Keratinocyte (primary cell): ENCODE data around the gene SLC7A6. TPM values are rescaled to one million over a fixed set of nuclear protein-coding genes. Genes with fewer than 3 reads are reported as not detected.

ENCODE experiments used
- DNase-seq: peaks from one replicate; pipeline ENCODE4 v3.0.0-alpha.2; 2011; ENCODE audit warnings: low read depth, missing footprints, low spot score
- FAIRE-seq: peaks from 2 replicates; lab custom pipeline; 2011; peaks lifted over from hg19 to GRCh38; lab: Jason Lieb, UNC
- H2AFZ ChIP-seq: 2 replicates; pipeline ENCODE4 v1.6.0; 2012; ENCODE audit warnings: low read length, control low read depth, inconsistent platforms; ENCODE audit not compliant: control insufficient read depth
- H3K27ac ChIP-seq: 2 replicates; pipeline ENCODE4 v1.5.1; 2011; ENCODE audit warnings: low read length; ENCODE audit not compliant: control insufficient read depth, insufficient read depth
- H3K27me3 ChIP-seq: 3 replicates; pipeline ENCODE4 v1.6.0; 2011; ENCODE audit warnings: low read length; ENCODE audit not compliant: control insufficient read depth, insufficient read depth; ENCODE audit errors: extremely low read depth
- H3K36me3 ChIP-seq, 2 experiments: 2 replicates in 1 of 2; 3 replicates in 1 of 2; pipeline ENCODE4 v1.5.1; 2011; ENCODE audit warnings: low read length in 2 of 2, mild to moderate bottlenecking in 1 of 2; ENCODE audit not compliant: control insufficient read depth in 2 of 2, insufficient read depth in 2 of 2; ENCODE audit errors: extremely low read depth in 1 of 2
- H3K4me1 ChIP-seq: 3 replicates; pipeline ENCODE4 v1.5.1; 2011; ENCODE audit warnings: low read length; ENCODE audit not compliant: control insufficient read depth, insufficient read depth; ENCODE audit errors: extremely low read depth
- H3K4me2 ChIP-seq: 3 replicates; pipeline ENCODE4 v1.6.0; 2011; ENCODE audit warnings: low read depth, low read length; ENCODE audit not compliant: control insufficient read depth, insufficient read depth; ENCODE audit errors: extremely low read depth
- H3K4me3 ChIP-seq, 3 experiments: fragments of 200-600 bp in 1 of 3; sonication (generic) in 1 of 3; 2 replicates in 2 of 3; 3 replicates in 1 of 3; pipeline ENCODE4 v1.5.1; 2011 to 2016; ENCODE audit warnings: low read length in 3 of 3, mild to moderate bottlenecking in 3 of 3, control low read depth in 2 of 3, inconsistent platforms in 1 of 3, low read depth in 1 of 3, mixed read lengths in 1 of 3, mixed run types in 1 of 3, moderate library complexity in 1 of 3; ENCODE audit not compliant: control insufficient read depth in 2 of 3, insufficient read depth in 2 of 3; ENCODE audit errors: extremely low read depth in 1 of 3
- H3K79me2 ChIP-seq: 2 replicates; pipeline ENCODE4 v1.6.0; 2012; ENCODE audit warnings: low read length; ENCODE audit not compliant: control insufficient read depth, insufficient read depth
- H3K9ac ChIP-seq: 3 replicates; pipeline ENCODE4 v1.6.0; 2011; ENCODE audit warnings: low read length; ENCODE audit not compliant: control insufficient read depth, insufficient read depth; ENCODE audit errors: extremely low read depth
- H3K9me1 ChIP-seq: 3 replicates; pipeline ENCODE4 v1.6.0; 2011; ENCODE audit warnings: low read length; ENCODE audit not compliant: control insufficient read depth, insufficient read depth; ENCODE audit errors: extremely low read depth
- H3K9me3 ChIP-seq: 2 replicates; pipeline ENCODE4 v1.5.1; 2012; ENCODE audit warnings: low read depth, low read length; ENCODE audit not compliant: control insufficient read depth
- H4K20me1 ChIP-seq: 3 replicates; pipeline ENCODE4 v1.6.0; 2011; ENCODE audit warnings: low read length; ENCODE audit not compliant: control insufficient read depth, insufficient read depth; ENCODE audit errors: extremely low read depth
- CTCF ChIP-seq, 3 experiments: IDR thresholded peaks in 1 of 3; conservative IDR thresholded peaks in 1 of 3; optimal IDR thresholded peaks in 1 of 3; 2 replicates in 2 of 3; 3 replicates in 1 of 3; pipeline versions ENCODE3 to v1.5.1; 2011; ENCODE audit warnings: low read length in 3 of 3, mild to moderate bottlenecking in 3 of 3, moderate library complexity in 2 of 3, control low read depth in 1 of 3, inconsistent platforms in 1 of 3; ENCODE audit not compliant: insufficient read depth in 2 of 3; ENCODE audit errors: extremely low read depth in 1 of 3
- EZH2 ChIP-seq: IDR thresholded peaks from one replicate; pipeline ENCODE4 v1.6.1; 2012; ENCODE audit warnings: inconsistent platforms, mild to moderate bottlenecking, low read length, moderate library complexity
- dilution Hi-C: fragments of 300-500 bp; cut with MboI; formaldehyde crosslinking; loops from one replicate; pipeline ENCODE4 v1.7.0; 2020; ENCODE audit warnings: low sequenced_read_pairs; ENCODE audit not compliant: extremely low pct_ligation_motif_present
- polyA plus RNA-seq, 5 experiments: library from polyadenylated mRNA; depleted of rRNA in 3 of 5; stranded (reverse) in 3 of 5; stranded (forward) in 1 of 5; unstranded in 1 of 5; fragments of >200 nt; gene quantifications; 1 replicate in 1 of 5; 2 replicates in 3 of 5; 3 replicates in 1 of 5; pipeline versions ENCODE4 v1.2.1 to v1.2.3, GENCODE V29; 2011 to 2012; ENCODE audit warnings: missing spikeins in 2 of 5, low read depth in 1 of 5, low replicate concordance in 1 of 5
- small RNA-seq, 3 experiments: library from RNA; depleted of rRNA; stranded (forward); fragments of <200 nt; gene quantifications; one replicate each; pipeline ENCODE3, GENCODE V24; 2012; ENCODE audit warnings: low read depth in 3 of 3, low replicate concordance in 1 of 3; ENCODE audit not compliant: insufficient read length in 3 of 3

The SLC7A6 gene
- polyA plus RNA-seq, 1 donor (not counting 4 experiments of a cell fraction or from before 2014, with no cell fraction given) = 43.4 TPM

DNA sequence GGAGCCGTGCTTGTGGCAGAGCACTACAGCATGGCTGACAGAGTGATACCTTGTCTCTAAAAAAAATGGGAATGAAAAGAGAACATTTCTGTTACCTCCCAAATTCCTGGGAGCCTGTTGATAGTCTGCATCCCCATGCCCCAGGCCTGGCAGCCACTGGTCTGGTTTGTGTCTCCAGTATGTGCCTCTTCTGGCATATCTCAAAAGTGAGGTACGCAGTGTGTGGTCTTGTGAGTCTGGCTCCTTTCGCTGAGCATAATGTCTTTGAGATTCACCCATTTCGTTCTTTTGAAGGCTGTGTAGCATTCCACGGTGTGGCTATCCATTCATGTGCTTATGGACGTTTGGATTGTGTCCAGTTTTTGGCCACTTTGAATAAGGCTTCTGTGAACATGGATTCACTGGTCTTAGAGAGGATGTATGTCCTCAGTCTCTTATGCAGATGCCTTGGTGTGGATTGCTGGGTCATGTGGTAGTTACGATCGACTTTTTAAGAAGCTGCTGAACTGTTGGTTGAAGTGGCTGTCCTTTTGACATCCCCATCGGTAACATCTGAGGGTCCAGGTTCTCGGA, 85.6 kb downstream of the SLC7A6 start:
- Histone ChIP-seq H4K20me1 (peaks cover 4% of the 10 kb centered on the region), H3K27me3 (no peaks in the 10 kb centered on the region), H3K4me1 (peaks cover 7% of the 10 kb centered on the region), H3K9ac (no peak overlapping the region), H3K9me1 (no peaks in the 10 kb centered on the region), H3K9me3 (no peaks in the 10 kb centered on the region), H3K36me3 (peaks cover 24 to 31% of the 10 kb centered on the region in 2 experiments), H3K27ac (no peak overlapping the region), H2AFZ (no peak overlapping the region), H3K79me2 (no peaks in the 10 kb centered on the region), H3K4me3 (no peak overlapping the region), H3K4me2 (no peak overlapping the region)
- TF ChIP-seq CTCF (optimal IDR thresholded peaks at IDR 0.05 in 1 of 3, IDR thresholded peaks at IDR 0.05 in 1 of 3, conservative IDR thresholded peaks at IDR 0.05 in 1 of 3; ENCODE audit: extremely low read depth in 1 of 3, insufficient read depth in 2 of 3, low read length in 3 of 3) (no peak), EZH2 (no peak)
- dilution Hi-C loops = no loop called here
- no peak for FAIRE-seq
- no peak for DNase-seq

GRCh38 chr16:68350813-68351350, 86.6 kb downstream of the SLC7A6 start:
- no peak overlapping the region for H2AFZ ChIP-seq
- FAIRE-seq = no peak
- H3K79me2 ChIP-seq = no peaks in the 10 kb centered on the region
- H3K27ac ChIP-seq = no peak overlapping the region
- dilution Hi-C loops = no loop called here
- peaks cover 25 to 27% of the 10 kb centered on the region in 2 experiments for H3K36me3 ChIP-seq
- H3K9me1 ChIP-seq = no peaks in the 10 kb centered on the region
- H3K9ac ChIP-seq = no peak overlapping the region
- H3K27me3 ChIP-seq = no peaks in the 10 kb centered on the region
- H3K9me3 ChIP-seq = no peaks in the 10 kb centered on the region
- TF ChIP-seq EZH2 = no peak
- TF ChIP-seq CTCF (optimal IDR thresholded peaks at IDR 0.05 in 1 of 3, IDR thresholded peaks at IDR 0.05 in 1 of 3, conservative IDR thresholded peaks at IDR 0.05 in 1 of 3; ENCODE audit: extremely low read depth in 1 of 3, insufficient read depth in 2 of 3, low read length in 3 of 3) = no peak
- no peak overlapping the region for H3K4me3 ChIP-seq
- no peak overlapping the region for H3K4me2 ChIP-seq
- H4K20me1 ChIP-seq = peaks cover 4% of the 10 kb centered on the region
- DNase-seq = no peak
- peaks cover 7% of the 10 kb centered on the region for H3K4me1 ChIP-seq

Small RNA genes within 50 kb of the gene (small RNA-seq; reads per million reads assigned to genes)
- gene RNU4-30P = 0 to 0.07 (median 0) reads per million in 3 experiments
- gene RNU6-1262P = 0 reads per million in 3 experiments

Other genes starting within 250 kb of the SLC7A6 start
- gene DPEP2NB, start 248.6 kb upstream of the SLC7A6 start, polyA plus RNA-seq = 0.05 TPM in 1 of 3 replicates, not detected in the others
- gene DDX28, start 241.3 kb upstream of the SLC7A6 start, polyA plus RNA-seq = 12.8 to 15.7 TPM (median 14.2 TPM) in 3 replicates
- 17.8 to 30.7 TPM (median 22.9 TPM) in 3 replicates for gene DUS2, start 241.2 kb upstream of the SLC7A6 start, polyA plus RNA-seq
- 9.5 to 11.5 TPM (median 10.9 TPM) in 3 replicates for gene NFATC3, start 179.2 kb upstream of the SLC7A6 start, polyA plus RNA-seq
- 34.8 to 53.9 TPM (median 39.2 TPM) in 3 replicates for gene ESRP2, start 28.4 kb upstream of the SLC7A6 start, polyA plus RNA-seq
- 9.2 to 16.6 TPM (median 12.1 TPM) in 3 replicates for gene PLA2G15, start 19.2 kb upstream of the SLC7A6 start, polyA plus RNA-seq
- gene SLC7A6OS, start 46.4 kb downstream of the SLC7A6 start, polyA plus RNA-seq = 9.5 to 12.6 TPM (median 9.8 TPM) in 3 replicates
- gene PRMT7, start 46.5 kb downstream of the SLC7A6 start, polyA plus RNA-seq = 25.8 to 30.2 TPM (median 27.4 TPM) in 3 replicates
- gene SMPD3, start 184.0 kb downstream of the SLC7A6 start, polyA plus RNA-seq = 0.05 to 0.34 TPM (median 0.14 TPM) in 3 replicates